ENCODE data around the gene ACRV1. TPM values are rescaled to one million over a fixed set of nuclear protein-coding genes. Genes with fewer than 3 reads are reported as not detected.

The ACRV1 gene
- polyA plus RNA-seq (2012; rRNA removed) = not detected in 2 replicates
- 0.05 TPM in 1 of 2 replicates, not detected in the other for polyA plus RNA-seq (2012; cell fraction: cytosol; rRNA removed)
- polyA plus RNA-seq (2012; cell fraction: nucleus; rRNA removed) = 0.06 TPM in 1 of 2 replicates, not detected in the other

DNA sequence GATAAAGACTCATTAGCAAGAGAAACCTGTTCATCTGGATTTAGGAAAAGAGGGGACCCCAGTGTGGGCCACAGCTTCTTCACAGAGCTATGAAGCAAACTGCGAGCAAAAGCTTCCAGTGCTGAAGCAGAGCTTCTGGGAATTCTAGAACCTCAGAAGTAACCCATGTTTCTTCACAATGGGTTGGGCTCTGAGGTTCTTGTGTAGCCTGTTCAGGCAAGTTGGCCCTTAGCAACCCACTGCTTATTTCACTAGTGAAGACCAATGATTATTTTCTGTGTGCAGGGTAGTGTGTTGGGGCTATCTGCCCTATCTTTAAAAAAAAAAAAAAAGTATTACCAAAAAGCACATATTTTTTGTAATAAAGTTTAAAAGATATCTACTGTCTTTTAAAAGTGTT is at the start of gene ACRV1:
ACRV1 (minus strand) TSS at position 101 of the 400 bp plus-strand sequence; CDS start at position 34, 67 bp downstream.
- H4K20me1 ChIP-seq (ENCODE audit: insufficient read depth) = no peaks in the 10 kb centered on the region
- TF ChIP-seq TCF12 (IDR thresholded peaks at IDR 0.05) (no peak), RXRA (IDR thresholded peaks at IDR 0.05; ENCODE audit: borderline replicate concordance, low read depth) (no peak), SMC3 (IDR thresholded peaks at IDR 0.05; ENCODE audit: low read depth, low read length) (no peak), NFIC (IDR thresholded peaks at IDR 0.05; ENCODE audit: borderline replicate concordance) (no peak), FOSL2 (IDR thresholded peaks at IDR 0.05; ENCODE audit: borderline replicate concordance, low read depth) (no peak), FOXJ3 (CRISPR knock-in tag; IDR thresholded peaks at IDR 0.05) (no peak), GABPA (IDR thresholded peaks at IDR 0.05; ENCODE audit: low read depth) (no peak)
- H3K9me3 ChIP-seq = no peaks in the 10 kb centered on the region
- H3F3A ChIP-seq (replicated peaks; ENCODE audit: insufficient read depth) = no peaks in the 10 kb centered on the region
- H2AFZ ChIP-seq (ENCODE audit: low read depth) = no peak within 1 kb of the TSS
- H3K4me3 ChIP-seq (ENCODE audit: low read depth in 2 of 2, low read length in 1 of 2) = no peak within 1 kb of the TSS
- H3K4me2 ChIP-seq = no peak within 1 kb of the TSS
- H3K4me1 ChIP-seq (ENCODE audit: control insufficient read depth in 1 of 2, insufficient read depth in 2 of 2, low read depth in 1 of 2, low read length in 1 of 2) = no peaks in the 10 kb centered on the region
- H3K9me2 ChIP-seq = no peaks in the 10 kb centered on the region
- peaks cover 5 to 15% of the 10 kb centered on the region in 2 experiments for H3K36me3 ChIP-seq (replicated peaks in 1 of 2; ENCODE audit: control insufficient read depth in 1 of 2, insufficient read depth in 2 of 2, low read length in 1 of 2)
- WGBS (ENCODE audit: low lambda C conversion rate) = 100% methylated on average over 1 of the region's 1 CpG
- H3K27ac ChIP-seq (ENCODE audit: low read depth in 2 of 2, low read length in 1 of 2) = no peak within 1 kb of the TSS
- ChIA-PET CTCF (no interaction called here), POLR2A (no interaction called here)
- no peak within 1 kb of the TSS for H3K9ac ChIP-seq
- no peaks in the 10 kb centered on the region for H3K27me3 ChIP-seq (ENCODE audit: insufficient read depth)
- H3K79me2 ChIP-seq (ENCODE audit: insufficient read depth) = no peaks in the 10 kb centered on the region
- no peak for DNase-seq

DNA sequence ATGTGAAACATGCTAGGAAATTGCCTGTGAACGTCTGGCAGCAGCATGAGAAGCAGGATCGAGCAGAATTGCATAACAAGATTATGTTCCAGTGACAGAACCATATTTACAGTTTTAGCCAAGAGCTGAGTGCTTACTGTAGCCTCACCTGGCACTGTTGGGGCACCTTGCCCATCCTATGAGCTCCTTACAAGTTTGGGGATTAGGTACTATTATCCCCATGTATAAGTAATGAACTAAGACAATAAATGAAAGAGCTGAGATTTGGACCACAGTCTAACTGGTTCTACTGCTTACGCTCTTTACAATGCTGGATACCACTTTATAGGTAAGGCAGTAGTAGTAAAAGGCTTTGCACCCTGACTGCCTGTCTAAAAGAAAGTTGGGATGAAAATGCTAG is 48.3 kb upstream of the ACRV1 start:
- no peak overlapping the region for H3K27ac ChIP-seq (ENCODE audit: low read depth in 2 of 2, low read length in 1 of 2)
- no peaks in the 10 kb centered on the region for H3K4me1 ChIP-seq (ENCODE audit: control insufficient read depth in 1 of 2, insufficient read depth in 2 of 2, low read depth in 1 of 2, low read length in 1 of 2)
- H2AFZ ChIP-seq (ENCODE audit: low read depth) = no peak overlapping the region
- H3K4me3 ChIP-seq (ENCODE audit: low read depth in 2 of 2, low read length in 1 of 2) = no peak overlapping the region
- TF ChIP-seq NFIC (IDR thresholded peaks at IDR 0.05; ENCODE audit: borderline replicate concordance) (no peak), TEAD4 (IDR thresholded peaks at IDR 0.05; ENCODE audit: borderline replicate concordance, insufficient read depth) (no peak), NRF1 (IDR thresholded peaks at IDR 0.05; ENCODE audit: low read depth, low read length) (no peak), IRF3 (IDR thresholded peaks at IDR 0.05; ENCODE audit: low read depth, low read length) (no peak), SIN3A (IDR thresholded peaks at IDR 0.05; ENCODE audit: borderline replicate concordance, low read depth, low read length) (no peak)
- TF ChIP-seq, protein P1, sequence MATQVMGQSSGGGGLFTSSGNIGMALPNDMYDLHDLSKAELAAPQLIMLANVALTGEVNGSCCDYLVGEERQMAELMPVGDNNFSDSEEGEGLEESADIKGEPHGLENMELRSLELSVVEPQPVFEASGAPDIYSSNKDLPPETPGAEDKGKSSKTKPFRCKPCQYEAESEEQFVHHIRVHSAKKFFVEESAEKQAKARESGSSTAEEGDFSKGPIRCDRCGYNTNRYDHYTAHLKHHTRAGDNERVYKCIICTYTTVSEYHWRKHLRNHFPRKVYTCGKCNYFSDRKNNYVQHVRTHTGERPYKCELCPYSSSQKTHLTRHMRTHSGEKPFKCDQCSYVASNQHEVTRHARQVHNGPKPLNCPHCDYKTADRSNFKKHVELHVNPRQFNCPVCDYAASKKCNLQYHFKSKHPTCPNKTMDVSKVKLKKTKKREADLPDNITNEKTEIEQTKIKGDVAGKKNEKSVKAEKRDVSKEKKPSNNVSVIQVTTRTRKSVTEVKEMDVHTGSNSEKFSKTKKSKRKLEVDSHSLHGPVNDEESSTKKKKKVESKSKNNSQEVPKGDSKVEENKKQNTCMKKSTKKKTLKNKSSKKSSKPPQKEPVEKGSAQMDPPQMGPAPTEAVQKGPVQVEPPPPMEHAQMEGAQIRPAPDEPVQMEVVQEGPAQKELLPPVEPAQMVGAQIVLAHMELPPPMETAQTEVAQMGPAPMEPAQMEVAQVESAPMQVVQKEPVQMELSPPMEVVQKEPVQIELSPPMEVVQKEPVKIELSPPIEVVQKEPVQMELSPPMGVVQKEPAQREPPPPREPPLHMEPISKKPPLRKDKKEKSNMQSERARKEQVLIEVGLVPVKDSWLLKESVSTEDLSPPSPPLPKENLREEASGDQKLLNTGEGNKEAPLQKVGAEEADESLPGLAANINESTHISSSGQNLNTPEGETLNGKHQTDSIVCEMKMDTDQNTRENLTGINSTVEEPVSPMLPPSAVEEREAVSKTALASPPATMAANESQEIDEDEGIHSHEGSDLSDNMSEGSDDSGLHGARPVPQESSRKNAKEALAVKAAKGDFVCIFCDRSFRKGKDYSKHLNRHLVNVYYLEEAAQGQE (IDR thresholded peaks at IDR 0.05; ENCODE audit: low read depth, low read length) = no peak
- H3K9me3 ChIP-seq = no peaks in the 10 kb centered on the region
- ChIA-PET POLR2A (no interaction called here), CTCF (no interaction called here)
- no peaks in the 10 kb centered on the region for H3K36me3 ChIP-seq (replicated peaks in 1 of 2; ENCODE audit: control insufficient read depth in 1 of 2, insufficient read depth in 2 of 2, low read length in 1 of 2)
- H3K4me2 ChIP-seq = no peak overlapping the region
- no peaks in the 10 kb centered on the region for H4K20me1 ChIP-seq (ENCODE audit: insufficient read depth)
- H3K9me2 ChIP-seq = no peaks in the 10 kb centered on the region
- no peaks in the 10 kb centered on the region for H3F3A ChIP-seq (replicated peaks; ENCODE audit: insufficient read depth)
- WGBS (ENCODE audit: low lambda C conversion rate) = 15% methylated on average over 3 of the region's 3 CpGs
- DNase-seq = no peak
- no peaks in the 10 kb centered on the region for H3K79me2 ChIP-seq (ENCODE audit: insufficient read depth)
- H3K9ac ChIP-seq = no peak overlapping the region
- no peaks in the 10 kb centered on the region; the same call in 1 of the 2 replicates for H3K27me3 ChIP-seq (ENCODE audit: insufficient read depth)

All from SK-N-SH (cell line).